ENCODE data around the gene TMSB10. TPM values are rescaled to one million over a fixed set of nuclear protein-coding genes. Genes with fewer than 3 reads are reported as not detected.
A peak's percentile ranks its signal among the peaks of the same experiment; 100 is the strongest.

TMSB10 gene
- total and polyA plus RNA-seq, 8 donors: 1,864 to 2,766 (median 2,518) TPM

- TF ChIP-seq, protein P1, sequence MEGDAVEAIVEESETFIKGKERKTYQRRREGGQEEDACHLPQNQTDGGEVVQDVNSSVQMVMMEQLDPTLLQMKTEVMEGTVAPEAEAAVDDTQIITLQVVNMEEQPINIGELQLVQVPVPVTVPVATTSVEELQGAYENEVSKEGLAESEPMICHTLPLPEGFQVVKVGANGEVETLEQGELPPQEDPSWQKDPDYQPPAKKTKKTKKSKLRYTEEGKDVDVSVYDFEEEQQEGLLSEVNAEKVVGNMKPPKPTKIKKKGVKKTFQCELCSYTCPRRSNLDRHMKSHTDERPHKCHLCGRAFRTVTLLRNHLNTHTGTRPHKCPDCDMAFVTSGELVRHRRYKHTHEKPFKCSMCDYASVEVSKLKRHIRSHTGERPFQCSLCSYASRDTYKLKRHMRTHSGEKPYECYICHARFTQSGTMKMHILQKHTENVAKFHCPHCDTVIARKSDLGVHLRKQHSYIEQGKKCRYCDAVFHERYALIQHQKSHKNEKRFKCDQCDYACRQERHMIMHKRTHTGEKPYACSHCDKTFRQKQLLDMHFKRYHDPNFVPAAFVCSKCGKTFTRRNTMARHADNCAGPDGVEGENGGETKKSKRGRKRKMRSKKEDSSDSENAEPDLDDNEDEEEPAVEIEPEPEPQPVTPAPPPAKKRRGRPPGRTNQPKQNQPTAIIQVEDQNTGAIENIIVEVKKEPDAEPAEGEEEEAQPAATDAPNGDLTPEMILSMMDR (IDR thresholded peaks at IDR 0.05): no peak
- no peaks in the 10 kb centered on the region for H3K9me3 ChIP-seq
- H3K4me1 ChIP-seq: peaks cover 7 to 39% of the 10 kb centered on the region in 2 donors
- no peaks in the 10 kb centered on the region for H3K36me3 ChIP-seq
- no peaks in the 10 kb centered on the region for H3K27me3 ChIP-seq
- DNase-seq (no peak), ATAC-seq (no peak)
- no peak overlapping the region for H3K27ac ChIP-seq
- H3K4me3 ChIP-seq: no peak overlapping the region
- intact Hi-C loops (cut with DNase I): no loop called here
Observed at GRCh38 chr2:84901593-84902120, 3.8 kb upstream of the TMSB10 start.

DNA sequence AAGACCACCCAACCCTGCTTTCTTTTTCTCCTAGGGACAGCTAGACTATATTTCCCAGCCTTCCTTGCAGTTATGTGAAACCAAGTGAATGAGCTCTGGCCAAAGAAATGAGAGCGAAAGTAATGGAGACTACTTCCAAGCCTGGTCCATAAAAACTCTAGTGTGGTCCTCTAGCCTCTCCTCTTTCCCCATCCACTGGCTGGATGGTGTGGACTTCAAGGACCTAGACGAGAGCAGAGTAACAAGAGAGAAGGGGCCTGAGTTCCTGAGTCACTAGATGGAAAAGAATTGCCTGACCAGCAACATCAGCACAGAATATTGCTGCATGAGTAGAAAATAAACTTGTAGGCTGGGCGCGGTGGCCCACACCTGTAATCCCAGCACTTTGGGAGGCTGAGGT, 2.9 kb upstream of the TMSB10 start:
- Histone ChIP-seq H3K27me3 (no peaks in the 10 kb centered on the region), H3K4me1 (peaks cover 7 to 40% of the 10 kb centered on the region in 2 donors), H3K9me3 (no peaks in the 10 kb centered on the region), H3K36me3 (no peaks in the 10 kb centered on the region), H3K27ac (no peak overlapping the region), H3K4me3 (no peak overlapping the region)
- DNase-seq (no peak), ATAC-seq (no peak)
- intact Hi-C loops (cut with DNase I): no loop called here
- TF ChIP-seq, protein P1 (IDR thresholded peaks at IDR 0.05): no peak

DNA sequence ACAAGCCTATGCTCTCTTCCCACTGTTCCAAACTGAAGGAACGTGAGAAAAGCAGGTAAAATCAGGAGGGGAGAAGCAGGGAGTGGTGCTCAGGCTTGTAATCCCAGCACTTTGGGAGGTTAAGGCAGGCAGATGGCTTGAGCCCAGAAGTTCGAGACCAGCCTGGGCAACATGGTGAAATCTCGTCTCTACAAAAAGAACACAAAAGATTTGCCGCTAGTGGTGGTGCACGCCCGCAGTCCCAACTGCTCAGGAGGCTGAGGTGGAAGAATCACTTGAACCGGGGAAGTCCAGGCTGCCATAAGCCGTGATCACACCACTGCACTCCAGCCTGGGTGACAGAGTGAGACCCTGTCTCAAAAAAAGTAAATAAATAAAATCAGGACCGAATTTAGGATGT, 1.3 kb upstream of the TMSB10 start:
- Histone ChIP-seq H3K27me3 (no peaks in the 10 kb centered on the region), H3K4me3 (peak overlapping the region; percentile 62 to 99), H3K27ac (peak overlapping the region; percentile 97 to 98), H3K36me3 (no peaks in the 10 kb centered on the region), H3K9me3 (no peaks in the 10 kb centered on the region), H3K4me1 (peaks cover 1 to 37% of the 10 kb centered on the region in 2 donors)
- TF ChIP-seq, protein P1 (IDR thresholded peaks at IDR 0.05): no peak
- DNase-seq (no peak), ATAC-seq (no peak)
- intact Hi-C loops (cut with DNase I): no loop called here

DNA sequence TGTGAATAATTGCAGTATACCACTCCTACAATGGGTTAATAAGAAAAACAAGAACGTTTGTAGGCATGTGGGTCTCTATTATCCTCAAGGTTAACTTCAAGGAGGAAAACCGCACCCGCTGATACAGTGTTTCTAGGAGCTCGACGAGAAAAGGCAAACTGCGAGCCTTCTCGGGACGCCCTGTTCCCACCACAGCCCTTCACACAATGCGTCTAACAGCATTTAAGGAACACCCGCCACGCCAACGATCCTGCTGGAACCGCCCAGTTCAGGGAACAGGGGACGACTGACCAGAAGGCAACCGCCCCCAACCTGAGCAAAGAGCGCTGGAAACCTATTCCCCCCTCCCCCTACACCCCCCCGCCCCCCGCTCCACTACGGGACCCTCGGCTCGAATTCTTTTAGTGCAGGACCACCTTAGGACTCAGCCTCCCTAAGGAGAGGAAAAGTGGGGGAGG, 710 bp upstream of the TMSB10 start:
- TF ChIP-seq, protein P1 (IDR thresholded peaks at IDR 0.05): no peak
- ATAC-seq: peak; percentile 59
- peak in 3 of 4 donors; percentile 75 to 87 (median 84) for DNase-seq

DNA sequence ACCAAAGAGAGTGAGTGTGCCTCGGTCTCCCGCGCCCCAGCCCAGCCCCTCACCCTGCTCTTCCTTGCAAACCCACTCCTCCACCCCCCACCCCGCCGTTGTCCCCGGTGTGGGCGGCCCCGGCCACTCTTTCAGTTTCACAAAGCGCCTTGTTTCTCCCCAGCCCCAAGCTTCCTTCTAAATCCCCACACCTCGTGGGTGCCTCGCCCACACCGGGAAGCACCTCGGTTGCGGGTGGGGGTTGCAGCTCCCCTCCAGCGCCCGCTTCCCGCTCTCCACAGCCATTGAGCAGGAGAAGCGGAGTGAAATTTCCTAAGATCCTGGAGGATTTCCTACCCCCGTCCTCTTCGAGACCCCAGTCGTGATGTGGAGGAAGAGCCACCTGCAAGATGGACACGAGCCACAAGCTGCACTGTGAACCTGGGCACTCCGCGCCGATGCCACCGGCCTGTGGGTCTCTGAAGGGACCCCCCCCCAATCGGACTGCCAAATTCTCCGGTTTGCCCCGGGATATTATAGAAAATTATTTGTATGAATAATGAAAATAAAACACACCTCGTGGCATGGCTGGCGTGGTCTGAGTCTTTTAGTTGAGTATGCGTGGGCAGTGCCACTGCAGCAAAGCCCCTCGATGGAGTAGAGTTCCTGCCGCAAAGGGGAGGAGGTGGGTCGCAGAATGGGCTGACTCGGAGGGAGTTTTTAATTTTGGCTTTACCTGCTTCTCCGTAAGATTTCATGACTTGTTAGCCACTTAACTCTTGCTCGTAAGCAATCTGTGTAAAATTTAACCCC, 848 bp downstream of the TMSB10 start:
- DNase-seq (peak in 2 of 4 donors; percentile 76 to 90), ATAC-seq (peak; percentile 28)
- no peaks in the 10 kb centered on the region for H3K36me3 ChIP-seq
- H3K9me3 ChIP-seq: no peaks in the 10 kb centered on the region
- TF ChIP-seq, protein P1 (IDR thresholded peaks at IDR 0.05): no peak
- no peaks in the 10 kb centered on the region for H3K27me3 ChIP-seq
- peak overlapping the region; percentile 97 to 98 for H3K27ac ChIP-seq
- H3K4me1 ChIP-seq: peaks cover 0 to 32% of the 10 kb centered on the region in 2 donors
- intact Hi-C loops (cut with DNase I): no loop called here
- H3K4me3 ChIP-seq: peak overlapping the region; percentile 62 to 99

More for the DNA sequence above, 710 bp upstream of the TMSB10 start:
- Histone ChIP-seq H3K9me3 (no peaks in the 10 kb centered on the region), H3K4me3 (peak overlapping the region; percentile 62 to 99), H3K27me3 (no peaks in the 10 kb centered on the region), H3K4me1 (peaks cover 0 to 32% of the 10 kb centered on the region in 2 donors), H3K36me3 (no peaks in the 10 kb centered on the region), H3K27ac (peak overlapping the region; percentile 97 to 98)
- intact Hi-C loops (cut with DNase I): no loop called here

Data from left lung (tissue), 10 donors.